T47D (cell line): ENCODE measurements around the gene TMCC1.

Experiments
- DNase-seq, 2 experiments: peaks; one replicate each; pipeline versions ENCODE4 v3.0.0 to v3.0.0-alpha.2; 2011 to 2012; ENCODE audit warnings: low read depth in 1 of 2, low spot score in 1 of 2
- JUND ChIP-seq: IDR thresholded peaks from 2 replicates; pipeline ENCODE4 v1.6.1; 2012; ENCODE audit warnings: low read depth
- in situ Hi-C: cut with HindIII; loops from 2 replicates; pipeline ENCODE4 v1.10.0; 2016; ENCODE audit warnings: low sequenced_read_pairs, low pct_unique_long_range_greater_than_20kb

TMCC1 gene

GRCh38 chr3:129598000-129598381 is 295.5 kb downstream of the TMCC1 start:
- TF ChIP-seq JUND: no peak
- no peak for DNase-seq
- in situ Hi-C loops: no loop called here
